Uterus (tissue), 2 donors: ENCODE data around the gene PCDH9.

Experiments
- POLR2A ChIP-seq, 2 donors: fragments of 450-650 bp; IDR thresholded peaks; one replicate each; pipeline ENCODE4 v1.6.1; 2016; ENCODE audit warnings: antibody characterized with exemption in 2 of 2, mild to moderate bottlenecking in 1 of 2, moderate library complexity in 1 of 2
- TF ChIP-seq, protein P1 (sequence below), 4 experiments: fragments of 200-600 bp in 2 of 4; fragments of 450-650 bp in 2 of 4; sonication (generic) in 2 of 4; IDR thresholded peaks; one replicate each; pipeline ENCODE4 v1.5.1; 2016 to 2019; ENCODE audit warnings: antibody characterized with exemption in 4 of 4, mild to moderate bottlenecking in 2 of 4, moderate library complexity in 1 of 4

DNA sequence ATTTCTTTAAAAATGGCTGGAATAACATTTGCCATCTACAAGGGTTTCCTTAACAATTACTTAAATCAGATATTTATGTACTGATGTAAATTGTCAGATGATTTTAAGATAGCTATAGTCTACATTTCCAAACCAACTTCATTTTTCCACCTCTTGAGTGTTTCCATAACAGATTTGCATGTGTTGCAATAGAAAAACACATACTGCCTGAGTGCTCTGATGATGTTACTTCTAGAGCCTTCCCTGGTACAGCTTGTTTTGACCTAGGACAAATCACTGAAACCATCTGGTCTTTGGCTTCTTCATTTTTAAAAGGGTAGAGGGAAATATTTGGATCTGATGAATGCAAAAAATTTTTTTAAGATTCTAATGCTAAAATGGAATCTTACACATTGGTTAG, 245.9 kb downstream of the PCDH9 start:
- TF ChIP-seq, protein P1, sequence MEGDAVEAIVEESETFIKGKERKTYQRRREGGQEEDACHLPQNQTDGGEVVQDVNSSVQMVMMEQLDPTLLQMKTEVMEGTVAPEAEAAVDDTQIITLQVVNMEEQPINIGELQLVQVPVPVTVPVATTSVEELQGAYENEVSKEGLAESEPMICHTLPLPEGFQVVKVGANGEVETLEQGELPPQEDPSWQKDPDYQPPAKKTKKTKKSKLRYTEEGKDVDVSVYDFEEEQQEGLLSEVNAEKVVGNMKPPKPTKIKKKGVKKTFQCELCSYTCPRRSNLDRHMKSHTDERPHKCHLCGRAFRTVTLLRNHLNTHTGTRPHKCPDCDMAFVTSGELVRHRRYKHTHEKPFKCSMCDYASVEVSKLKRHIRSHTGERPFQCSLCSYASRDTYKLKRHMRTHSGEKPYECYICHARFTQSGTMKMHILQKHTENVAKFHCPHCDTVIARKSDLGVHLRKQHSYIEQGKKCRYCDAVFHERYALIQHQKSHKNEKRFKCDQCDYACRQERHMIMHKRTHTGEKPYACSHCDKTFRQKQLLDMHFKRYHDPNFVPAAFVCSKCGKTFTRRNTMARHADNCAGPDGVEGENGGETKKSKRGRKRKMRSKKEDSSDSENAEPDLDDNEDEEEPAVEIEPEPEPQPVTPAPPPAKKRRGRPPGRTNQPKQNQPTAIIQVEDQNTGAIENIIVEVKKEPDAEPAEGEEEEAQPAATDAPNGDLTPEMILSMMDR (IDR thresholded peaks at IDR 0.05), result no peak
- TF ChIP-seq POLR2A (IDR thresholded peaks at IDR 0.05), result no peak
